GM12875 (cell line): Measurements from ENCODE around the gene SOX5.

Source experiments
- H3K4me3 ChIP-seq: one replicate; pipeline ENCODE4 v1.5.1; 2011; ENCODE audit warnings: low read depth, low read length, control low read depth
- CTCF ChIP-seq: IDR thresholded peaks from 2 replicates; pipeline ENCODE4 v1.5.1; 2011; ENCODE audit warnings: low read depth, mild to moderate bottlenecking, control low read depth, inconsistent platforms, low read length, moderate library complexity, borderline replicate concordance; ENCODE audit not compliant: insufficient read depth

SOX5 gene

GRCh38 chr12:23753628-23754365 is 195.7 kb downstream of the SOX5 start:
- TF ChIP-seq CTCF, result no peak
- no peak overlapping the region for H3K4me3 ChIP-seq

- no peak for TF ChIP-seq CTCF
These were observed 197.2 kb downstream of the SOX5 start for GRCh38 chr12:23752245-23752644.

GRCh38 chr12:23751641-23752040 is 197.8 kb downstream of the SOX5 start:
- no peak overlapping the region for H3K4me3 ChIP-seq
- no peak for TF ChIP-seq CTCF

More at GRCh38 chr12:23752245-23752644, 197.2 kb downstream of the SOX5 start:
- H3K4me3 ChIP-seq, result no peak overlapping the region

GRCh38 chr12:23750923-23751322 is 198.5 kb downstream of the SOX5 start:
- TF ChIP-seq CTCF, result no peak

GRCh38 chr12:23744696-23745095 is 204.8 kb downstream of the SOX5 start:
- no peak overlapping the region for H3K4me3 ChIP-seq
- no peak for TF ChIP-seq CTCF

More at GRCh38 chr12:23750923-23751322, 198.5 kb downstream of the SOX5 start:
- no peak overlapping the region for H3K4me3 ChIP-seq

- no peak for TF ChIP-seq CTCF
- no peak overlapping the region for H3K4me3 ChIP-seq
These were observed 206.9 kb downstream of the SOX5 start for GRCh38 chr12:23742574-23742973.

GRCh38 chr12:23731493-23731892 is 218.0 kb downstream of the SOX5 start:
- TF ChIP-seq CTCF, result no peak
- no peak overlapping the region for H3K4me3 ChIP-seq
